Panc1 (cell line): ENCODE results near the gene CDKAL1. TPM values are rescaled to one million over a fixed set of nuclear protein-coding genes. Genes with fewer than 3 reads are reported as not detected.

Experiments used
- ATAC-seq: fragments of 200-7000 bp; cut with Tn5 transposase; 2 replicates; pipeline ENCODE4 v1.9.1; 2020; ENCODE audit warnings: mild to moderate bottlenecking, moderate library complexity
- BruUV-seq: library from RNA; stranded (reverse); fragments of 400-500 nt; replicated peaks from 2 replicates; lab custom pipeline; 2021; lab: Mats Ljungman, UMichigan
- CTCF ChIA-PET: fragments of 300-600 bp; sonication (Branson Sonifier 250); formaldehyde crosslinking; loops from one replicate; lab custom pipeline; 2022; ENCODE audit warnings: antibody characterized with exemption; lab: Charles Lee
- POLR2A ChIA-PET: fragments of 300-600 bp; sonication (Branson Sonifier 250); formaldehyde crosslinking; loops from one replicate; lab custom pipeline; 2022; ENCODE audit warnings: antibody characterized with exemption; lab: Charles Lee
- DNase-seq: peaks from one replicate; pipeline ENCODE4 v3.0.0-alpha.2; 2010; ENCODE audit warnings: low read depth, low spot score
- H3K27ac ChIP-seq: 2 replicates; pipeline ENCODE4 v1.5.1; 2011; ENCODE audit warnings: mild to moderate bottlenecking, low read length, inconsistent platforms
- H3K27me3 ChIP-seq: fragments of 200-500 bp; sonication (Bioruptor generic); 2 replicates; pipeline ENCODE4 v1.6.0; 2014; ENCODE audit warnings: low read length, inconsistent platforms; ENCODE audit not compliant: control insufficient read depth, insufficient read depth
- H3K36me3 ChIP-seq: fragments of 200-500 bp; sonication (Bioruptor generic); 2 replicates; pipeline ENCODE4 v1.5.1; 2014; ENCODE audit warnings: inconsistent platforms, mild to moderate bottlenecking, low read length, moderate library complexity; ENCODE audit not compliant: control insufficient read depth, insufficient read depth
- H3K4me1 ChIP-seq: 2 replicates; pipeline ENCODE4 v1.5.1; 2011; ENCODE audit warnings: inconsistent platforms, mild to moderate bottlenecking, low read length, moderate library complexity; ENCODE audit not compliant: control insufficient read depth, insufficient read depth
- H3K4me3 ChIP-seq, 2 experiments: 2 replicates each; pipeline ENCODE4 v1.5.1; 2011 to 2012; ENCODE audit warnings: low read depth in 2 of 2, low read length in 2 of 2, mild to moderate bottlenecking in 2 of 2, inconsistent platforms in 1 of 2, moderate library complexity in 1 of 2
- H3K9me3 ChIP-seq: fragments of 200-500 bp; sonication (Bioruptor generic); 2 replicates; pipeline ENCODE4 v1.5.1; 2014; ENCODE audit warnings: low read depth, mild to moderate bottlenecking, inconsistent platforms, low read length, moderate library complexity; ENCODE audit not compliant: control insufficient read depth, insufficient read depth
- CTCF ChIP-seq: fragments of 450-650 bp; IDR thresholded peaks from 2 replicates; pipeline ENCODE4 v1.5.1; 2017; ENCODE audit warnings: mild to moderate bottlenecking
- POLR2AphosphoS5 ChIP-seq: IDR thresholded peaks from 2 replicates; pipeline ENCODE4 v1.6.1; 2012; ENCODE audit warnings: mild to moderate bottlenecking, low read depth, low read length, moderate library complexity
- REST ChIP-seq, 2 experiments: IDR thresholded peaks; 2 replicates each; pipeline ENCODE4 v1.6.1; 2011 to 2012; ENCODE audit warnings: low read depth in 2 of 2, control low read depth in 1 of 2, low read length in 1 of 2, mild to moderate bottlenecking in 1 of 2, moderate library complexity in 1 of 2; ENCODE audit not compliant: insufficient read depth in 1 of 2
- SIN3A ChIP-seq: IDR thresholded peaks from 2 replicates; pipeline ENCODE4 v1.6.1; 2012; ENCODE audit warnings: low read depth, mild to moderate bottlenecking, low read length, moderate library complexity, borderline replicate concordance; ENCODE audit not compliant: insufficient read depth
- TCF7L2 ChIP-seq: IDR thresholded peaks from 2 replicates; pipeline ENCODE4 v1.6.1; 2011; ENCODE audit warnings: mild to moderate bottlenecking, low read depth, low read length, inconsistent platforms
- in situ Hi-C: cut with HindIII; loops from 2 replicates; pipeline ENCODE4 v1.10.0; 2016; ENCODE audit warnings: low sequenced_read_pairs, low pct_unique_long_range_greater_than_20kb
- intact Hi-C: fragments of 100-400 bp; cut with micrococcal nuclease; formaldehyde crosslinking; loops from one replicate; pipeline ENCODE4 v1.10.0; 2022; ENCODE audit not compliant: unreplicated experiment
- total RNA-seq: library from RNA; stranded (reverse); gene quantifications from one replicate; pipeline ENCODE4 v1.2.1, GENCODE V29; 2021; ENCODE audit not compliant: unreplicated experiment

Gene CDKAL1
- total RNA-seq, 1 experiment from 2014 or later, result 14.5 TPM

- CTCF ChIA-PET, result no interaction called here
- no peak overlapping the region for H3K4me3 ChIP-seq
- intact Hi-C loops, result no loop called here
- peaks cover 11% of the 10 kb centered on the region; the same call in 1 of the 2 replicates for H3K9me3 ChIP-seq
- BruUV-seq, result no TSS peak
- TF ChIP-seq CTCF, result no peak
- TF ChIP-seq POLR2AphosphoS5, result no peak
- H3K27me3 ChIP-seq, result no peaks in the 10 kb centered on the region
- no peaks in the 10 kb centered on the region; the same call in 1 of the 2 replicates for H3K4me1 ChIP-seq
- no peak overlapping the region for H3K27ac ChIP-seq
- no peak for ATAC-seq
- H3K36me3 ChIP-seq, result no peaks in the 10 kb centered on the region
- in situ Hi-C loops, result no loop called here
- no peak for DNase-seq
- POLR2A ChIA-PET, result no interaction called here
These were observed 371.1 kb downstream of the CDKAL1 start for GRCh38 chr6:20905377-20905776.

- H3K27ac ChIP-seq, result no peak overlapping the region
- peaks cover 11% of the 10 kb centered on the region; the same call in 1 of the 2 replicates for H3K9me3 ChIP-seq
- BruUV-seq, result no TSS peak
- intact Hi-C loops (no loop called here), in situ Hi-C loops (no loop called here)
- ATAC-seq, result no peak
- DNase-seq, result no peak
- no peaks in the 10 kb centered on the region; the same call in 1 of the 2 replicates for H3K4me1 ChIP-seq
- no peak overlapping the region for H3K4me3 ChIP-seq
- no peak for TF ChIP-seq REST (IDR thresholded peaks at IDR 0.05; ENCODE audit: insufficient read depth in 1 of 2, low read depth in 2 of 2, low read length in 1 of 2)
- TF ChIP-seq POLR2AphosphoS5, result no peak
- no peaks in the 10 kb centered on the region for H3K27me3 ChIP-seq
- ChIA-PET CTCF (no interaction called here), POLR2A (no interaction called here)
- H3K36me3 ChIP-seq, result no peaks in the 10 kb centered on the region
These were observed 372.7 kb downstream of the CDKAL1 start for GRCh38 chr6:20906945-20907344.

GRCh38 chr6:20907486-20908071 lies 373.3 kb downstream of the CDKAL1 start:
- peaks cover 11% of the 10 kb centered on the region; the same call in 1 of the 2 replicates for H3K9me3 ChIP-seq
- TF ChIP-seq SIN3A (no peak), CTCF (no peak), REST (IDR thresholded peaks at IDR 0.05; ENCODE audit: insufficient read depth in 1 of 2, low read depth in 2 of 2, low read length in 1 of 2) (no peak), TCF7L2 (no peak), POLR2AphosphoS5 (no peak)
- no peaks in the 10 kb centered on the region; the same call in 1 of the 2 replicates for H3K4me1 ChIP-seq
- H3K4me3 ChIP-seq, result no peak overlapping the region
- ATAC-seq (no peak), DNase-seq (no peak)
- no peaks in the 10 kb centered on the region for H3K36me3 ChIP-seq
- H3K27ac ChIP-seq, result no peak overlapping the region
- no TSS peak for BruUV-seq
- CTCF ChIA-PET, result no interaction called here
- in situ Hi-C loops (no loop called here), intact Hi-C loops (no loop called here)
- POLR2A ChIA-PET, result no interaction called here
- H3K27me3 ChIP-seq, result no peaks in the 10 kb centered on the region
